Measurements from ENCODE around the gene PSG2. TPM values are rescaled to one million over a fixed set of nuclear protein-coding genes. Genes with fewer than 3 reads are reported as not detected.
"Not testable (repeated sequence)": the region's sequence is repeated elsewhere in the genome, so short reads cannot be mapped to it uniquely, and the experiment has no call there.

Gene PSG2
- total RNA-seq, 5 donors from 2014 or later (not counting 1 experiment from before 2014, with no cell fraction given), result not detected

- H3K4me1 Mint-ChIP-seq; H3K27ac Mint-ChIP-seq; H3K9me3 ChIP-seq; H3K27ac ChIP-seq (ENCODE audit: low read length); H3K4me3 Mint-ChIP-seq; H3K27me3 ChIP-seq (replicated peaks in 1 of 2; ENCODE audit: control insufficient read depth in 2 of 2, extremely low read depth in 1 of 2, insufficient read depth in 2 of 2, low read length in 1 of 2); POLR2A ChIA-PET; ATAC-seq (replicated peaks in 1 of 4); H3K4me1 ChIP-seq (ENCODE audit: control insufficient read depth in 1 of 2, extremely low read depth in 1 of 2, insufficient read depth in 2 of 2, low read length in 2 of 2); DNase-seq; H3K36me3 ChIP-seq (ENCODE audit: control insufficient read depth in 2 of 2, extremely low read depth in 1 of 2, insufficient read depth in 1 of 2, low read length in 1 of 2); H3K4me3 ChIP-seq (ENCODE audit: control insufficient read depth in 1 of 2, extremely low read depth in 1 of 2, low read length in 1 of 2); H3K36me3 Mint-ChIP-seq: not testable (repeated sequence)
- H3K9me3 Mint-ChIP-seq, result peaks cover 12 to 23% (median 21%) of the 10 kb centered on the region in 3 donors
- peaks cover 21 to 24% of the 10 kb centered on the region in 2 donors for H3K27me3 Mint-ChIP-seq
- CTCF ChIA-PET, result interaction anchor here in 1 of 2 donors (0.5 kb wide), 1 partner anchor 307 kb away, joined by 4 read pairs; no protein-coding TSS in a partner anchor
- no CpG with 5 or more reads among the region's 2 CpGs for WGBS (ENCODE audit: insufficient coverage)
Measured at GRCh38 chr19:43059482-43059881, 23.0 kb downstream of the PSG2 start.

DNA sequence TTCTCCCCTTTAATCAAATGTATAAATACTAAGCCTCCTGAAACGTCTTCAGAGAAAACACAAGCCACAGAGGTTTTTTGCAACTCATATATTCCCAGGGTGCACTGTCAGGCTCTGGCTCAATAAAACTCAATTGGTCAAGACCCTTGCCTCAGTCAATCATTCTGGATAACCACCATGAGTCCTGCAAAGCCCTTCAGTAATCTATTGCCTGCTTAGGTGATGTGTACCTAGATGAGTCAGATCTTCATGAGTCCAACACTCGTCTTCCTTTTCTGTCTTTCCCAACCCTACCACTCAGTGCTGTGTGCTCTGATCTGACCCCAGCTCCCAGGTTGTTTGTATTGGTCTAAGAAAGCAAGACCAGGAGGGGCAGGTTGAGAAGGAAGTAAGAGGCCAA lies 24.1 kb downstream of the PSG2 start:
- peaks cover 15 to 27% (median 24%) of the 10 kb centered on the region in 3 donors for H3K9me3 Mint-ChIP-seq
- no CpG with 5 or more reads among the region's 2 CpGs for WGBS (ENCODE audit: insufficient coverage)
- H3K27ac Mint-ChIP-seq, result not testable (repeated sequence)

DNA sequence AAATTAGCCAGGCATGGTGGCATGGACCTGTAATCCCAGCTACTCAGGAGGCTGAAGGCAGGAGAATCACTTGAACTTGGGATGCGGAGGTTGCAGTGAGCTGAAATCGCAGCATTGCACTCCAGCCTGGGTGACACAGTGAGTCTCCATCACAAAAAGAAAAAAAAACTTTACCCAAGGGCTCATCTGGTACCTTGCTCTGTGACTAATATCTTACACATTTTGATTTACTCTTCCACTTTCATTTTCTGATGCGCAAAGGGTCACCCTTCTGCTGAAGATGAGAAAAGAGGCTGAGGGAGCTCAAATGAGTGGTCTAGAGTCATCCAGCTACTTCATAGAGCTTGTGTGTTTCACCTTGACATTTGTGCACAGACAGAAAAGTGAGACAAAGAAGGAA lies 34.5 kb downstream of the PSG2 start:
- H3K27ac Mint-ChIP-seq; CTCF ChIA-PET; H3K4me1 ChIP-seq (ENCODE audit: control insufficient read depth in 1 of 2, extremely low read depth in 1 of 2, insufficient read depth in 2 of 2, low read length in 2 of 2); H3K4me3 Mint-ChIP-seq; H3K9me3 ChIP-seq; POLR2A ChIA-PET; H3K36me3 Mint-ChIP-seq; H3K27me3 ChIP-seq (replicated peaks in 1 of 2; ENCODE audit: control insufficient read depth in 2 of 2, extremely low read depth in 1 of 2, insufficient read depth in 2 of 2, low read length in 1 of 2); DNase-seq; H3K36me3 ChIP-seq (ENCODE audit: control insufficient read depth in 2 of 2, extremely low read depth in 1 of 2, insufficient read depth in 1 of 2, low read length in 1 of 2); H3K4me3 ChIP-seq (ENCODE audit: control insufficient read depth in 1 of 2, extremely low read depth in 1 of 2, low read length in 1 of 2); H3K4me1 Mint-ChIP-seq; H3K27ac ChIP-seq (ENCODE audit: low read length); H3K9me3 Mint-ChIP-seq; ATAC-seq (replicated peaks in 1 of 4): not testable (repeated sequence)
- H3K27me3 Mint-ChIP-seq, result peaks cover 13 to 16% of the 10 kb centered on the region in 2 donors
- 80% methylated on average over 2 of the region's 3 CpGs for WGBS (ENCODE audit: insufficient coverage)

More for the DNA sequence above, 24.1 kb downstream of the PSG2 start:
- H3K4me3 Mint-ChIP-seq; POLR2A ChIA-PET; H3K36me3 Mint-ChIP-seq; H3K4me1 Mint-ChIP-seq; H3K27ac ChIP-seq (ENCODE audit: low read length); CTCF ChIA-PET; H3K27me3 ChIP-seq (replicated peaks in 1 of 2; ENCODE audit: control insufficient read depth in 2 of 2, extremely low read depth in 1 of 2, insufficient read depth in 2 of 2, low read length in 1 of 2); H3K4me1 ChIP-seq (ENCODE audit: control insufficient read depth in 1 of 2, extremely low read depth in 1 of 2, insufficient read depth in 2 of 2, low read length in 2 of 2); DNase-seq; ATAC-seq (replicated peaks in 1 of 4); H3K36me3 ChIP-seq (ENCODE audit: control insufficient read depth in 2 of 2, extremely low read depth in 1 of 2, insufficient read depth in 1 of 2, low read length in 1 of 2); H3K4me3 ChIP-seq (ENCODE audit: control insufficient read depth in 1 of 2, extremely low read depth in 1 of 2, low read length in 1 of 2); H3K9me3 ChIP-seq: not testable (repeated sequence)
- H3K27me3 Mint-ChIP-seq, result peaks cover 23 to 24% of the 10 kb centered on the region in 2 donors

DNA sequence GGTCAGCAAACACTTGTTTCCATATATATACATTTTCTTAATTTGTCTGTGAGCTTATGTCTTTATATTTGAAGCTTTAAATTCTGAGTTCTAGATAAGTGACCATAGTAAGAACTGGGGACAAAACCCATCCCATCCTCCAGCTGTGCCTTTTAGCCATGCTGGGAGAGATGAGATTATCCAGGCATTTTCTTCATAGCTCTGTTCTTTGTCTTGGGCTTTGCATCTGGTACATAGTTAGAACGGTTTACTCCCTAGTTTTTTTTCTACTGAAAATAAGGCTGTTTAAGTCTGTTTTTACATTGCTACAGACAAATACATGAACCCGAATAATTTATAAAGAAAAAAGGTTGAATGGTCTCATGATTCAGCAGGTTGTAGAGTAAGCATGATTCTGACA lies 35.9 kb downstream of the PSG2 start:
- DNase-seq; H3K4me1 ChIP-seq (ENCODE audit: control insufficient read depth in 1 of 2, extremely low read depth in 1 of 2, insufficient read depth in 2 of 2, low read length in 2 of 2); H3K36me3 Mint-ChIP-seq; H3K4me3 Mint-ChIP-seq; H3K4me1 Mint-ChIP-seq; H3K4me3 ChIP-seq (ENCODE audit: control insufficient read depth in 1 of 2, extremely low read depth in 1 of 2, low read length in 1 of 2); H3K27ac ChIP-seq (ENCODE audit: low read length); H3K9me3 Mint-ChIP-seq; POLR2A ChIA-PET; H3K27me3 ChIP-seq (replicated peaks in 1 of 2; ENCODE audit: control insufficient read depth in 2 of 2, extremely low read depth in 1 of 2, insufficient read depth in 2 of 2, low read length in 1 of 2); H3K36me3 ChIP-seq (ENCODE audit: control insufficient read depth in 2 of 2, extremely low read depth in 1 of 2, insufficient read depth in 1 of 2, low read length in 1 of 2); ATAC-seq (replicated peaks in 1 of 4); H3K27ac Mint-ChIP-seq; H3K9me3 ChIP-seq; CTCF ChIA-PET: not testable (repeated sequence)
- WGBS (ENCODE audit: insufficient coverage), result no CpG with 5 or more reads among the region's 2 CpGs
- peaks cover 17 to 18% of the 10 kb centered on the region in 2 donors for H3K27me3 Mint-ChIP-seq

DNA sequence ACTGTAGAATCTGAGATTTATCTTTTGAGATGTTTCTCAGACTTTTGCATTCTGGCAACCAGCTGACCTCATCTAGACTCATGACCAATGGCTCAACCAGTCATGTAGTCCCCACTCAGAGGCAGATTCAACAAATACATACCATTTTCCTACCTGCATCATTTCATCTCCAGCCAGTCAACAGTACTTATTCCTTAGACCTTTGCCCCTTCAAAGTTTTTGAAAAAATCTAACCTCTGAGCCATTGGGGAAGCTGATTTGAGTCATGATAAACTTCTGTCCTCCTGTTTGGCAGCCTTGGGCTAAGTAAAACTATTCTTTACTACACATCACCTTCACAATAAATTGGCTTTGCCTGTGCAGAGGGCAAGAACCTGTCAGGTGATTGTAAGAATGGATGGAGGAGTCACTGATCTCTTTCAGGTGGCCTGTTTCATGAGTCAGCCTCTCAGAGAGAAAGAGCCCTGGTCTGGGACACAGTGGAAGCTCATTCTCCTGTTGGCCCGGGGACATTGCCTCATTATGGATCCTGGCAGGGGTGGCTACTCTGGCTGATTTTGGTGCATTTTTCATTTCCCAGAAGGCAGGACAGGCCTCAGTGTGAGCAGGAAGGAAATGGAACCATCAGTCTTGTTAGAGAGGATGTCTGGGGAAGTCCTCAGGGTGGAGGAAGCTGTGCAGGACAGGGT lies 38.9 kb downstream of the PSG2 start:
- H3K27me3 ChIP-seq (replicated peaks in 1 of 2; ENCODE audit: control insufficient read depth in 2 of 2, extremely low read depth in 1 of 2, insufficient read depth in 2 of 2, low read length in 1 of 2); H3K9me3 Mint-ChIP-seq; H3K4me1 Mint-ChIP-seq; H3K27ac Mint-ChIP-seq; H3K27ac ChIP-seq (ENCODE audit: low read length); H3K4me1 ChIP-seq (ENCODE audit: control insufficient read depth in 1 of 2, extremely low read depth in 1 of 2, insufficient read depth in 2 of 2, low read length in 2 of 2); DNase-seq; H3K36me3 Mint-ChIP-seq; H3K36me3 ChIP-seq (ENCODE audit: control insufficient read depth in 2 of 2, extremely low read depth in 1 of 2, insufficient read depth in 1 of 2, low read length in 1 of 2); H3K9me3 ChIP-seq; ATAC-seq (replicated peaks in 1 of 4); POLR2A ChIA-PET; H3K4me3 ChIP-seq (ENCODE audit: control insufficient read depth in 1 of 2, extremely low read depth in 1 of 2, low read length in 1 of 2); CTCF ChIA-PET; H3K4me3 Mint-ChIP-seq: not testable (repeated sequence)
- H3K27me3 Mint-ChIP-seq, result peaks cover 15 to 17% of the 10 kb centered on the region in 2 donors
- whole genome bisulfite sequencing (ENCODE audit: insufficient coverage), result 78% methylated on average over 1 of the region's 1 CpG

DNA sequence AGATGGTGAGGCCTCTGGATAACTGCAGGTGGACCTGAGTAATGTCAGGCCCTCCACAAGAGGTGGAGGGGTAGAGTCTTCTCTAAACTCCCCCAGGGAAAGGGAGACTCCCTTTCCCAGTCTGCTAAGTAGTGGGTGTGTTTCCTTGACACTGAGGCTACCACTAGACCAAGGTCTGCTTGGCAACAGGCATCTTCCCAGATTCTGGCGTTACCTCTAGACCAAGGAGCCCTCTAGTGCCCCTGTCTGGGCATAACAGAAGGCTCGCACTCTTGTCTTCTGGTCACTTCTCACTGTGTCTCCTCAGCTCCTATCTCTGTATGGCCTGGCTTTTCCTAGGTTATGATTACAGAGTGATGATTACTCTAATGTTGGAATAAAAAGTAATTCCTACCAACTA lies 50.9 kb downstream of the PSG2 start:
- H3K4me1 ChIP-seq (ENCODE audit: control insufficient read depth in 1 of 2, extremely low read depth in 1 of 2, insufficient read depth in 2 of 2, low read length in 2 of 2); H3K4me3 Mint-ChIP-seq; H3K9me3 Mint-ChIP-seq; H3K9me3 ChIP-seq; H3K27ac ChIP-seq (ENCODE audit: low read length); ATAC-seq (replicated peaks in 1 of 4); H3K4me1 Mint-ChIP-seq; CTCF ChIA-PET; H3K36me3 Mint-ChIP-seq; POLR2A ChIA-PET; H3K36me3 ChIP-seq (ENCODE audit: control insufficient read depth in 2 of 2, extremely low read depth in 1 of 2, insufficient read depth in 1 of 2, low read length in 1 of 2); H3K27ac Mint-ChIP-seq; H3K4me3 ChIP-seq (ENCODE audit: control insufficient read depth in 1 of 2, extremely low read depth in 1 of 2, low read length in 1 of 2); DNase-seq: not testable (repeated sequence)
- 17% methylated on average over 1 of the region's 2 CpGs for WGBS (ENCODE audit: insufficient coverage)
- peaks cover 0 to 11% of the 10 kb centered on the region in 2 experiments for H3K27me3 ChIP-seq (replicated peaks in 1 of 2; ENCODE audit: control insufficient read depth in 2 of 2, extremely low read depth in 1 of 2, insufficient read depth in 2 of 2, low read length in 1 of 2)
- peaks cover 13 to 39% of the 10 kb centered on the region in 2 donors for H3K27me3 Mint-ChIP-seq

DNA sequence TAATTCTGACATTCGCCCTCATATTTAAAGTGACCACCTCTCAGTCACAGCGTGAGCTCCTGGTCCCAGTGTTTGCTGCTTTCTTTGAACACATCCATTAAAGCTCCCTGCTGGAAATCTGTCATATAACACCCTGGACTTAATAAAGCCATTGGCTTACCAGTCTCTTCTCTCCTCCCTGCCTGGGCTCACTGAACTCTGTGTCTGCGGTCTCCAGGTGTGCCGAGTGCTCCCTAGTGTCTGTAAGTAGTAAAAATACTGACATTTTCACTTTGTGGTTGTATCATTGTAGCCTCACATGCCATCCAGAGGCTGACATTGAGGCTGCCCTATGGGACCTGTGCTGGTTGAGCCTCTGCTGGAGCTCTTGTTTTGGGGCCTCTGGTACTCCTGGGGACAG lies 53.6 kb downstream of the PSG2 start:
- no peaks in the 10 kb centered on the region for H3K4me1 ChIP-seq (ENCODE audit: control insufficient read depth in 1 of 2, extremely low read depth in 1 of 2, insufficient read depth in 2 of 2, low read length in 2 of 2)
- DNase-seq (no peak), ATAC-seq (replicated peaks in 1 of 4) (no peak)
- H3K36me3 ChIP-seq (ENCODE audit: control insufficient read depth in 2 of 2, extremely low read depth in 1 of 2, insufficient read depth in 1 of 2, low read length in 1 of 2), result no peaks in the 10 kb centered on the region
- WGBS (ENCODE audit: insufficient coverage), result 96% methylated on average over 3 of the region's 4 CpGs
- H3K4me1 Mint-ChIP-seq, result no peaks in the 10 kb centered on the region
- no peak overlapping the region for H3K27ac ChIP-seq (ENCODE audit: low read length)
- no peaks in the 10 kb centered on the region for H3K9me3 ChIP-seq
- H3K36me3 Mint-ChIP-seq, result no peaks in the 10 kb centered on the region
- POLR2A ChIA-PET, result no interaction called here
- CTCF ChIA-PET, result no interaction called here
- H3K27ac Mint-ChIP-seq, result no peak overlapping the region
- no peaks in the 10 kb centered on the region for H3K9me3 Mint-ChIP-seq
- peaks cover 5 to 35% of the 10 kb centered on the region in 2 donors for H3K27me3 Mint-ChIP-seq
- peaks cover 0 to 11% of the 10 kb centered on the region in 2 experiments for H3K27me3 ChIP-seq (replicated peaks in 1 of 2; ENCODE audit: control insufficient read depth in 2 of 2, extremely low read depth in 1 of 2, insufficient read depth in 2 of 2, low read length in 1 of 2)
- no peak overlapping the region for H3K4me3 Mint-ChIP-seq
- no peak overlapping the region for H3K4me3 ChIP-seq (ENCODE audit: control insufficient read depth in 1 of 2, extremely low read depth in 1 of 2, low read length in 1 of 2)
